Lower lobe of right lung (tissue), 2 donors: Measurements from ENCODE around the gene PEX14. TPM values are rescaled to one million over a fixed set of nuclear protein-coding genes. Genes with fewer than 3 reads are reported as not detected.

ENCODE experiments used
- ATAC-seq, 2 donors: fragments of 200-7000 bp; cut with Tn5 transposase; one replicate each; pipeline ENCODE4 v1.9.1; 2020 to 2022; ENCODE audit warnings: mild to moderate bottlenecking in 2 of 2, moderate library complexity in 2 of 2
- DNase-seq: peaks from one replicate; pipeline ENCODE4 v3.0.0-alpha.2; 2020
- H3K27ac ChIP-seq: fragments of 200-600 bp; one replicate; pipeline ENCODE4 v1.8.0; 2022
- H3K27me3 ChIP-seq: fragments of 200-600 bp; one replicate; pipeline ENCODE4 v1.8.0; 2022; ENCODE audit warnings: low read depth
- H3K36me3 ChIP-seq: fragments of 200-600 bp; one replicate; pipeline ENCODE4 v1.8.0; 2022; ENCODE audit warnings: mild to moderate bottlenecking
- H3K4me1 ChIP-seq: fragments of 200-600 bp; one replicate; pipeline ENCODE4 v1.8.0; 2022
- H3K4me3 ChIP-seq: fragments of 200-600 bp; one replicate; pipeline ENCODE4 v1.8.0; 2022; ENCODE audit warnings: mild to moderate bottlenecking
- H3K9me3 ChIP-seq: fragments of 200-600 bp; one replicate; pipeline ENCODE4 v1.8.0; 2022
- CTCF ChIP-seq: fragments of 200-600 bp; IDR thresholded peaks from one replicate; pipeline ENCODE4 v1.8.0; 2022; ENCODE audit warnings: antibody characterized with exemption, mild to moderate bottlenecking
- intact Hi-C: fragments of 100-400 bp; cut with DNase I; formaldehyde crosslinking; loops from one replicate; pipeline ENCODE4 v1.11.0; 2022
- total RNA-seq: library from RNA; stranded (reverse); fragmentation: NEBNext Ultra II Directional; extraction: Animal tissue kit (Norgen Biotek cat#: 25700); gene quantifications from one replicate; pipeline ENCODE4 v1.2.1, GENCODE V29; 2021
- donor health status: DM: no; HTN: yes; CAD: no; lungs with severe emphysema.

Gene PEX14
- total RNA-seq, 1 donor from 2014 or later: 27.9 TPM

- no peak for TF ChIP-seq CTCF
- Histone ChIP-seq H3K9me3 (no peaks in the 10 kb centered on the region), H3K4me1 (no peaks in the 10 kb centered on the region), H3K4me3 (no peak overlapping the region), H3K36me3 (peaks cover 45% of the 10 kb centered on the region), H3K27me3 (no peaks in the 10 kb centered on the region), H3K27ac (no peak overlapping the region)
- no peak for ATAC-seq
- DNase-seq: no peak
- intact Hi-C loops: no loop called here
Observed at GRCh38 chr1:10626131-10626731, 151.5 kb downstream of the PEX14 start.

DNA sequence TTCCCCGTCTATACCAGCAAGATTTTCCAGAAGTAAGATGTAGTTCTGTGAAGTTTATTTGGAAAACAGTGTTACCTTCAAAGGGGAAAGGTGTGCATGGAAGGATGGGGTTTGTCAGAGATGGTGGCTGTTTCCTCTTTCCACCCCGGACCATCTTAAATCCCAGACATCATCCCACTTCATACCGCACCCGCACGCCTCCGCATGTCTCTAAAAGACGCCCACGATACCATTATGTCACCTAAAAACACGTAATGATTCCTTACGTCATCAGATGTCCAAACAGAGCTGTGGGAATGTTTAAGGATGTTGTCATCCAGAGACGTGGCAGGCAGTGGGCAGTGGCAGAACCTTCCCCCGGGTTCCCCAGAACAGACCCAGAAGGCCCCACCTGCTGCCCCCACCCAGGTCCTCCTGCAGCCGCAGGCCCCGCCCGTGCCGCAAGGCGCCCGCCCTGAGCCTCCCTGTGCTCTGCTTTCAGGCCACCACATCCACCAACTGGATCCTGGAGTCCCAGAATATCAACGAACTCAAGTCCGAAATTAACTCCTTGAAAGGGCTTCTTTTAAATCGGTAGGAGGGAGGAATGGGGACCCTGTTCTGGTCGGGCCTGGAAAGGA, 152.2 kb downstream of the PEX14 start:
- no peak overlapping the region for H3K4me3 ChIP-seq
- H3K27me3 ChIP-seq: no peaks in the 10 kb centered on the region
- DNase-seq: no peak
- no peak overlapping the region for H3K27ac ChIP-seq
- no peak for ATAC-seq
- no peaks in the 10 kb centered on the region for H3K9me3 ChIP-seq
- H3K4me1 ChIP-seq: no peaks in the 10 kb centered on the region
- TF ChIP-seq CTCF: no peak
- intact Hi-C loops: no loop called here
- peaks cover 41% of the 10 kb centered on the region for H3K36me3 ChIP-seq

DNA sequence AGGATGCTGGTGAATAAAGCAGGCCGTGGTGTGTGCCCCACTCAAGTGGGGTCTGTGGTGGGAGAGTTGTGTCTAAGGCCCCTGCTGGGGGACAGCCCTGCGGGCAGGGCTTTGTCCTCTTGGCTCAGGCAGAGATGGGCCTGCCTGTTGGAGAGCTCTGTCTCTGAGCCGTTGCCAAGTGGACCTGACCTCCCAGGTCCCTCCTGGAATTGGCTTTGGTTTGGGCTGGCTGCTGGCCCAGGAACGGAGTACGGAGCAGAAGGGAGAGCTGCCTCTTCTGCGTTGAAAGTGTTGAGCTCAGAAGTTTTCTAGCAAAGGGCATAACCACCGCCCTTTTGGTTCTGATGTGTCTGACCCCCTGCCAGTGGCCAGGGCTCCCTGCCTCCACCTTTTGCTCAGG, 153.9 kb downstream of the PEX14 start:
- intact Hi-C loops: no loop called here
- H3K4me1 ChIP-seq: no peaks in the 10 kb centered on the region
- no peak for TF ChIP-seq CTCF
- H3K36me3 ChIP-seq: peaks cover 25% of the 10 kb centered on the region
- no peak overlapping the region for H3K27ac ChIP-seq
- H3K4me3 ChIP-seq: no peak overlapping the region
- DNase-seq (peak; percentile 47), ATAC-seq (no peak)
- H3K9me3 ChIP-seq: no peaks in the 10 kb centered on the region
- H3K27me3 ChIP-seq: no peaks in the 10 kb centered on the region

- Histone ChIP-seq H3K36me3 (peaks cover 19% of the 10 kb centered on the region), H3K9me3 (no peaks in the 10 kb centered on the region), H3K27ac (no peak overlapping the region), H3K4me1 (peaks cover 2% of the 10 kb centered on the region), H3K27me3 (no peaks in the 10 kb centered on the region), H3K4me3 (no peak overlapping the region)
- intact Hi-C loops: no loop called here
- TF ChIP-seq CTCF: no peak
- ATAC-seq (no peak), DNase-seq (peak; percentile 31)
Observed at GRCh38 chr1:10629091-10629815, 154.5 kb downstream of the PEX14 start.

DNA sequence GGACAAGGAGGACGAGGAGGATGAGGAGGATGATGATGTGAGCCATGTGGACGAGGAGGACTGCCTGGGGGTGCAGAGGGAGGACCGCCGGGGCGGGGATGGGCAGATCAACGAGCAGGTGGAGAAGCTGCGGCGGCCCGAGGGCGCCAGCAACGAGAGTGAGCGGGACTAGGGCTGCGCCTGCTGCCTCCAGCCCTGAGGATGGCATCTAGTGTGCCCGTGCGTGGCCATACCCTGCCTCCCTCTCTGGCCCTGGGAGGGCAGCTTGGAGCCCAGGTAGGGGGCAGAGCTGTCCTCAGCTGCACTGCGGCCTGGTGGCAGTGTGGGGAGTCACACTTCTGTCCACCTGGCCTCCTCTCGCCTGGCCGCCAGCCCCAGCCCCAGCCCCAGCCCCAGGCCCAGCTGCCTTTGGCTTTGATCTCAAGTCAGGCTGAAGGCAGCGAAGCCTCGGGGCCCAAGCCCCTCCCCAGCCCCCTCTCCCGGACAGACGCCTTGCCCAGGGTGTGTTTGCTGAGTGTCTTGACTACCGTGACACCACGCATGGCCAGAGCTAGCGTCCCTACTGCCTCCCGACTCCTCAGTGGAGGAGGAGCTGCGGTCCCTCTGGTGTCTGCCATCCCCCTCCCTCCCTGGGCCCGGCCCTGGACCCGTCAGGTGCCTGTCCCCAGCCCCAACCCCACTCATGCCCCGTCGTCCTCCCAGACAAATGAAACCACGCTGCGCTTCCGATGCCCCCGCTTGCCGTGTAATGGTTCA, 155.2 kb downstream of the PEX14 start:
- DNase-seq (peak; percentile 39), ATAC-seq (no peak)
- H3K36me3 ChIP-seq: peaks cover 12% of the 10 kb centered on the region
- peaks cover 10% of the 10 kb centered on the region for H3K4me1 ChIP-seq
- no peaks in the 10 kb centered on the region for H3K9me3 ChIP-seq
- H3K27me3 ChIP-seq: no peaks in the 10 kb centered on the region
- intact Hi-C loops: no loop called here
- no peak for TF ChIP-seq CTCF
- H3K4me3 ChIP-seq: no peak overlapping the region
- no peak overlapping the region for H3K27ac ChIP-seq
